Limb (tissue), 2 donors: ENCODE data around the gene KDM3A.

Experiments
- DNase-seq, 2 donors: peaks; one replicate each; pipeline ENCODE4 v3.0.0-alpha.2; 2016; ENCODE audit errors: extremely low spot score in 2 of 2

KDM3A gene

GRCh38 chr2:86513948-86514660, 72.9 kb downstream of the KDM3A start:
- no peak for DNase-seq

- DNase-seq: no peak
These were observed 77.3 kb downstream of the KDM3A start for GRCh38 chr2:86518481-86518880.

GRCh38 chr2:86519349-86519748, 78.2 kb downstream of the KDM3A start:
- DNase-seq: no peak

GRCh38 chr2:86520153-86520552, 79.0 kb downstream of the KDM3A start:
- no peak for DNase-seq

- DNase-seq: no peak
These were observed 80.8 kb downstream of the KDM3A start for GRCh38 chr2:86521922-86522321.

- DNase-seq: no peak
These were observed 81.5 kb downstream of the KDM3A start for GRCh38 chr2:86522711-86523110.

- no peak for DNase-seq
These were observed 82.3 kb downstream of the KDM3A start for GRCh38 chr2:86523491-86523890.

- DNase-seq: no peak
These were observed 84.5 kb downstream of the KDM3A start for GRCh38 chr2:86525421-86526340.

GRCh38 chr2:86533589-86533988, 92.4 kb downstream of the KDM3A start:
- no peak for DNase-seq

GRCh38 chr2:86541334-86541733, 100.2 kb downstream of the KDM3A start:
- no peak for DNase-seq
